Natural killer cell treated with Interleukin-12 subunit alpha and Interleukin-12 subunit beta and Interleukin-15 and Interleukin-18, amount 100 ng/mL, for 72 hours (primary cell): Measurements from ENCODE around the gene ARAP1. TPM values are rescaled to one million over a fixed set of nuclear protein-coding genes. Genes with fewer than 3 reads are reported as not detected.

ENCODE experiments used
- ATAC-seq, 2 donors: fragments of 150-1000 bp; cut with Tn5 transposase in 1 of 2; sonication (Bioruptor Pico), chemical (Tn5 transposase) in 1 of 2; 2 replicates each; pipeline ENCODE4 v1.10.0; 2021
- DNase-seq: peaks from one replicate; pipeline ENCODE4 v3.0.0; 2022; ENCODE audit warnings: low spot score
- H3K27ac Mint-ChIP-seq, 2 donors: 1 replicate in 1 of 2; 2 replicates in 1 of 2; pipeline ENCODE4 v1.8.0; 2022; ENCODE audit warnings: mixed read lengths in 2 of 2, mild to moderate bottlenecking in 1 of 2, moderate library complexity in 1 of 2
- H3K27me3 Mint-ChIP-seq, 2 donors: 1 replicate in 1 of 2; 2 replicates in 1 of 2; pipeline ENCODE4 v1.8.0; 2022; ENCODE audit warnings: mixed read lengths in 2 of 2
- H3K36me3 Mint-ChIP-seq: one replicate; pipeline ENCODE4 v1.8.0; 2022; ENCODE audit warnings: mixed read lengths
- H3K4me1 Mint-ChIP-seq, 2 donors: 1 replicate in 1 of 2; 2 replicates in 1 of 2; pipeline ENCODE4 v1.8.0; 2022; ENCODE audit warnings: low read depth in 2 of 2, mixed read lengths in 2 of 2, mild to moderate bottlenecking in 1 of 2
- H3K4me3 Mint-ChIP-seq: one replicate; pipeline ENCODE4 v1.8.0; 2022; ENCODE audit warnings: mixed read lengths
- H3K9me3 Mint-ChIP-seq: 2 replicates; pipeline ENCODE4 v1.8.0; 2022; ENCODE audit warnings: mixed read lengths
- total RNA-seq, 2 donors: library from RNA; stranded (reverse); gene quantifications; one replicate each; pipeline ENCODE4 v1.2.3, GENCODE V29; 2022

Gene ARAP1
- total RNA-seq, 2 donors from 2014 or later: 206 to 220 TPM

DNA sequence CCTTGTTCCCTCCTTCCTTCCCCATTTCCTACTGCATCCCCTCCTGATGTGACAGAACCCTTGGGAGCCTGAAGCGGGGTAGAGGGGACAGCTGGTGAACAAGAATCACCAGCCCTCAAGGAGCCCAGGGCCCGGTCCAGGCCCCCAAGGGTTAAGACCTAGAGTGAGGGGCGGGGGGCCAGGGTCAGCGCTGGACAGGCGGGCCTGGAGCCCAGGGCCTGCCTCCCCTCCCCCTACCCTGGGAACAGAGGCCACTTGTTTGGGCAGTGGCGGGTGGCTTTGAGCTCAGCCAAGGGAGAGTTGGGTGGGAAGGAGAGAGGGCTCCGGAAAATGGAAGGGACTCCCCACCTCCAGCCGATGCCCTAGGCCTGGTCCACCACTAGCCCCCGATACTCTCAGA lies 2.1 kb downstream of the ARAP1 start:
- Mint-ChIP-seq H3K27ac (peak overlapping the region; percentile 94 to 99), H3K9me3 (no peaks in the 10 kb centered on the region)

DNA sequence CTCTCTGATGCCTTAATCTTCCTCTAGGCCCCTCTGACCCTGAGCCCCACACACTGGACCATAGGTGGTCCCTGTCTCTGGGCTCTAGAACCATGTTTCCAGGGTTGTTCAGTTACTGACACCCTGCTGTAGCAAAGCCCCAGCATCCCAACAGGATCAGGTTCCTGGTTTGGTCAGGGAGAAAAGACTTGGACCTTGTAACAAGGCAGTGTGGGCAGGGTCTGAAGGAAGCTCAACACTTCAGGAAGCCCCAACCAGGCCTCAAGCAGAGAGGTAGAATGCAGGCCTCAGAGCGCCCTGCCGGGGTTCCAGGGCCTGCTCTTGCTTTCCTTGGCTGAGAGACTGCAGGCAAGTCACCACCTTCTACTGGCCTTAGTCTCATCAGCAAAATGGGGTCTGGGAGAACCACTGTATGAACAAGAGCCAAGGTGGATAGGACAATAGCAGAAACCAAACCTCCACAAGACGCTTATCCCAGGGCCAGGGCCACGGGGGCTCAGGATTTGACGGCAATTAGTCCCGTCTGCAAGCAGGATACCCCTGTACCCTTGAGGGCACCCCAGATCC lies 4.8 kb downstream of the ARAP1 start:
- H3K4me3 Mint-ChIP-seq: no peak overlapping the region
- no peaks in the 10 kb centered on the region for H3K9me3 Mint-ChIP-seq
- ATAC-seq (no peak), DNase-seq (no peak)
- H3K4me1 Mint-ChIP-seq: peaks cover 54 to 56% of the 10 kb centered on the region in 2 donors
- H3K36me3 Mint-ChIP-seq: no peaks in the 10 kb centered on the region
- peak overlapping the region; percentile 94 to 99 for H3K27ac Mint-ChIP-seq
- H3K27me3 Mint-ChIP-seq: no peaks in the 10 kb centered on the region

More for the DNA sequence above, 2.1 kb downstream of the ARAP1 start:
- Mint-ChIP-seq H3K27me3 (no peaks in the 10 kb centered on the region), H3K4me3 (peak overlapping the region; percentile 97), H3K36me3 (no peaks in the 10 kb centered on the region), H3K4me1 (peaks cover 42 to 44% of the 10 kb centered on the region in 2 donors)
- no peak for ATAC-seq
- no peak for DNase-seq

DNA sequence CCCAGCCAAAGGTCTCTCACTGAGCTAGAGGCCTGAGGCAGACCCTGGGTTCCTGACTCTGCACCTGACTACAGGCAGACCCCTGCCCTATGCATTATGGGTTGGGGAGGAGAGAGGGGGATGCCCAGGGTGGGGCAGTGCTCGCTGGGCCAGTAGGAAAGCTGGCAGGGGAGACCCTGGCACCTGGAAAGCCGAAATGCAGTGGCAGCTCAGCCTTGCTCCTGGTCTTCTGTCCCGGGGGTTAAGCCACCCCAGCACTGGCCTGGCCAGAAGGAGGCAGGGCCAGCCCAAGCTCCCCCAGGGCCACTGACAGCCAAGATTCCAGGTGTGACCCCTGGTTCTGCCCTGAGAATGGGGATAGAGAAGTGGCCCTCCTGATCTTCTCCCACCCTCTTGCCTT lies 5.4 kb downstream of the ARAP1 start:
- no peaks in the 10 kb centered on the region for H3K9me3 Mint-ChIP-seq
- H3K4me3 Mint-ChIP-seq: no peak overlapping the region
- peak overlapping the region; percentile 94 to 99 for H3K27ac Mint-ChIP-seq
- DNase-seq (no peak), ATAC-seq (no peak)
- no peaks in the 10 kb centered on the region for H3K27me3 Mint-ChIP-seq
- H3K36me3 Mint-ChIP-seq: no peaks in the 10 kb centered on the region
- H3K4me1 Mint-ChIP-seq: peaks cover 58 to 62% of the 10 kb centered on the region in 2 donors

DNA sequence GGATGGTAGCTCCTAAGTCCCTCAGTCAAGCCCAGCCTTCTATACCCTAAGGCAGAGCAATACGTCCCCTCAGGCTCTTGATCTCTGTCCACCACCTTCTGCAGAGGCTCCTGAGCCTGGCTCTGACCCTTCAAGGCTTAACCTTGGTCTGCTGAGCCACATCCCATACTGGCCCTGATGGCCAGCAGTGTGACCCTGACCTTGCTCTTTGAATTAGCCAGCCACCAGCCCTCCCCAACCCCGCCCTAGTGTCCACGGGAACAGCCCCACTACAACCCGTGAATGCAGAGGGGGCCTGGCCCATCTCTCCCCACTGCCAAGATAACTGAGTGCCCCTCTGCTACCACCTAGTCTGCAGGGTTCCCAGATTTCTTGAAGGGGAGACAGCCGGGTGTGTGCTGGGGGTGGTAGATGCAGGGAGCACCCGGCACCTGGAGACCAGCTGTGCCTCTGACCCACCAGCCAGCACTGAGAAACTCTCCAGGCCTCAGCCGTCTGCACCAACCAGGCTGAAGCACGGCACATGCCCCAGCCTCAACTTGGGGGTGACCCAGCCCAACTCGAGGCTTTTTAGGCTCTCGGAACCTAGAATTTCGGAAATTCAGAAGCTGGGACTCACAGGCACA lies 6.2 kb downstream of the ARAP1 start:
- Mint-ChIP-seq H3K4me1 (peaks cover 61 to 66% of the 10 kb centered on the region in 2 donors), H3K27me3 (no peaks in the 10 kb centered on the region), H3K4me3 (no peak overlapping the region), H3K27ac (peak overlapping the region in 1 of 2 donors; percentile 45), H3K36me3 (no peaks in the 10 kb centered on the region), H3K9me3 (no peaks in the 10 kb centered on the region)
- no peak for ATAC-seq
- no peak for DNase-seq

DNA sequence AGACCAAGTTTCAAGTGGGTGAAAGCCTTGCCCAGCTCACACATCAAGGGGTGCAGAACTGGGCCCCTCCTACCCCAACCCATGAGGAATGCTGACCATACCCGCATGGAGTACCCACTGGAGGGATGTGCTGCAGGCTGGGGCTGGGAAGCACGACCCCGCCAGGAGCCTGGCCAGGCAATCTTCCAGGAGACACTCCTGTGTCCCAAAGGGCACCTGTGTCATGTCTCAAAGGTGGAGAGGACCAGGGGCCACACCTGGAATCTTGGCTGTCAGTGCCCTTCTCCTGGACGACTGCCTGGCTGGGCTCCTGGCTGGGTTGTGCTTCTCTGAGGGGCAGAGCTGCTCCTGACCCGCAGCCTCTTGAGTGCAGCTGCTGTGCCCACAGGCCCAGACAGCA lies 6.7 kb downstream of the ARAP1 start:
- no peaks in the 10 kb centered on the region for H3K36me3 Mint-ChIP-seq
- peaks cover 61 to 64% of the 10 kb centered on the region in 2 donors for H3K4me1 Mint-ChIP-seq
- ATAC-seq (no peak), DNase-seq (no peak)
- H3K27me3 Mint-ChIP-seq: no peaks in the 10 kb centered on the region
- no peaks in the 10 kb centered on the region for H3K9me3 Mint-ChIP-seq
- H3K4me3 Mint-ChIP-seq: no peak overlapping the region
- peak overlapping the region in 1 of 2 donors; percentile 45 for H3K27ac Mint-ChIP-seq

DNA sequence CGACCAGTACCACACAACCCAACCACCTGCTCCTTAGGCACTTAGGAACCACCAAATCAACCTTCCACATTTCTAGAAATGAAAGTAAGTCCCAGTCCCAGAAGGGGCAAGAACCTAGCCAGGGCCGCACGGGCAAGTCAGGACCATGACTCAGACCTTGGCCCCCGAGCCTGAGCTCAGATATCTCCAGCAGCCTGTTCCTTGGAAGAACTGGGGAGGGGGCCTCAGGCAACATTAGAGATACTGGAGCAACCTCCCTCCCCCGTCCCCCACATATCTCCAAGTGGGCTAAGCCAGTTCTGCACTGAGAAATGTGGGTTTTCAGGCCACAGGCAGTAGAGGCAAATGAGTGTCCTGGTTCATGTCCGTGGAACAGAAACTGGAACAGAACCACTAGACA lies 7.7 kb downstream of the ARAP1 start:
- Mint-ChIP-seq H3K4me3 (peak overlapping the region; percentile 82), H3K9me3 (no peaks in the 10 kb centered on the region), H3K27ac (peak overlapping the region; percentile 95 to 96), H3K27me3 (no peaks in the 10 kb centered on the region), H3K4me1 (peaks cover 61 to 67% of the 10 kb centered on the region in 2 donors), H3K36me3 (no peaks in the 10 kb centered on the region)
- no peak for ATAC-seq
- DNase-seq: no peak

DNA sequence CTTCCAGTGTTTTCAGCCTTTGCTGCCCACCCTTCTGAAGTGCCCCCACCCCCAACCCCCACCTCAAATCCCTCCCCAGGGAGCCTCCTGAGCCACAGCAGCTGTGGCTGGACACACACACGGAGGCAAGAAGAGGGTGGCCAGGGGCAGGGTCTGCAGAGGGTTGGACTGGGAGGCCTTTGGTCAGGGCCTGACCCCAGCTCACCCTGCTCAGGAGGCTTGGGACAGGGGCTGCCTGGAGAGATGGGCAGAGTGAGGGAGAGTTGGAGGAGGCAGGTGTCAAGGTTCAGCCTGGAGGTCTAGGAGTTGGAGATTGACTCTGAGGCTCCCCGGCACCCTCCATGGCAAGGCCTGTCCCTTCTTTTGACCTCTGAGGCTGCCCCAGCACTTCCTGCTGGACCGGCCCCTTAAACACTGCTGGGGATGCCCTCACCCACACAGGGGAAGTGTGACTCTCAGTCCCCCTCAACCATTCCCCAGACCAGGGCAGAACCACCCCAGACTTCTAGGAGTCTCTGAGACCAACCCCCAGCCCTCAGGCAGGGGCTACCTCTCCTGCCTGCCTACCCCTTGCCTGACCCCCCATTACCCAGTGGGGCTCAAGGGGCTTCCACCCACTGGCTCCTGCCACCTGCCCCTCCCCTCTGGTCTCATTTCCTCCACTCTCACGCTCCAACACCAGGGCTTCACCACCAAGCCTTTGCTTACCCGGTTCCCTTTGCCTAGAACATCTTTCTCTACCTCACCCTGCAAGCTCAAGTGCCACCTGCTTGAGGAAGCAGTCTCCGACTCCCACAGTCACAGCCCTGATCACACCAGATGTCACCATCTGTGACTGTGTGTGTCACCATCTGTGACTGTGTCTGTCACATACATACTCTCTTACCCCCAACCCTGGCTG lies 8.6 kb downstream of the ARAP1 start:
- Mint-ChIP-seq H3K27ac (peak overlapping the region; percentile 95 to 96), H3K9me3 (no peaks in the 10 kb centered on the region), H3K4me3 (peak overlapping the region; percentile 82), H3K36me3 (no peaks in the 10 kb centered on the region), H3K27me3 (no peaks in the 10 kb centered on the region), H3K4me1 (peaks cover 61 to 66% of the 10 kb centered on the region in 2 donors)
- DNase-seq: no peak
- ATAC-seq: peak; percentile 74

DNA sequence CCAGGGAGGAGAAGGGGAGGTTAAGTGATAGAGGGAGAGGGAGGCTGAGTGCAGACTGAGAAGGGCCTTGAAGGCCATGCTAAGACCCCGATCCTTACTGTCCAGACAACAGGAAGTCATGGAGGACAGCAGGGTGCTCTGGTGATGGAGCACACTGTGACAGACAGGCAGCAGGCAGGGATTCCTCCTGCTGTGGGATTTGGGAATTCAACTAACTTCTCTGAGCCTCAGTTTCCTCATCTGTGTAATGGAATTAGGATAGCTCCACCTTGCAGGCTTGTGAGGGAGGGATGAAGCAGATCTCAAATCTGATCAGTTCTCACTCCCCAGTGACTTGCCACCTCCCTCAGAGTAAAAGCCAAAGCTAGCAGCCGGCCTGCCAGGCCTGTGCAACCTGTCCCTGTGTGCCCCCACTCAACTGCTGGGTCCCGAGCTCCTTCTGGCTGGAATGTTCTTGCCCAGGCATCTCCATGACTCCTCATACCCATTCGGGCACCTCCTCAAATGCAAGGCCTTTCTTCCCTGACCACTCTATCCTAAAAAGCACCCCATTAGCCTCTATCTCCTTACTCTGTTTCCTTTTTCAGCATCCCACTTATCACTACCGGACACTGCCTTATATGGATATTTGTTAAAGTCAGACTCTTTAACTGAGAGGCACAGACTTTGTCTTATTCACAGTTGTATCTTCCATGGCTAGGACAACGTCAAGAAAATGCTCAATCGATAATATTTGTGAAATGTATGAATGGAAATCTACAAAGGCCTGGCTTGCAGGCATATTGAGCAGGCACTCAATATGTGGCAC lies 9.5 kb downstream of the ARAP1 start:
- Mint-ChIP-seq H3K4me3 (peak overlapping the region; percentile 84), H3K27ac (peak overlapping the region; percentile 95 to 96)

DNA sequence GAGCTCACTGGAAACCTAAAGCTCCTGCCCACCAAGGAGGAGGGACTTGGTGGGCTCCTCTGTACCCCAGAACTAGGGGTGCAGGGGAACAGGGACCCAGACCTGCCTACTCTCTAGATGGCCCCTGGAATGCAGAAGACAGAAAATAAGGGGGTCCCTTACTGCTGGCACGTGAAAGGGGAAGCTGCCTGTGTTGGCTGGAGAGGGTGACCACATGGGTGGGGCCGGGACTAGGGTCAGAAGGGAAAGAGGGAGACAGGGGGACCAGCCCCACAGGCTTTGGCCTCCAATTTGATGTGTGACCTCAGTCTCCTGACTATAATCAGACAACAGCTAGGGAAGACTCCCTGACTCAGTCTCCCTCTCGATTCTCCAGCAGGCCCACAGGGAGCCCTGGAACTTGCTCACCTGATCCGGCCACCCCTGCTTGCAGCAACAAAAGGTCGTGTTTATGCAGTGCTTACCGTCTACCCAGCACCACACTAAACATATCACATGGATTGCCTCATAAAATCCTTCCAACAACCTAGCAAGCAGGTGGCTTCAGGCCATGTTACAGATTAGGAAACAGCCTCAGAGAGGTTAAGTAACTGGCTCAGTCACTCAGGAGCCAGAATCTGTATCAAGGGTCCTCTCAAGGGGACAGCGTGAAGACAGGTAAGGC lies 10.2 kb downstream of the ARAP1 start:
- no peaks in the 10 kb centered on the region for H3K9me3 Mint-ChIP-seq
- peak overlapping the region; percentile 95 to 96 for H3K27ac Mint-ChIP-seq
- peak overlapping the region; percentile 84 for H3K4me3 Mint-ChIP-seq
- no peaks in the 10 kb centered on the region for H3K27me3 Mint-ChIP-seq
- DNase-seq (no peak), ATAC-seq (peak in 1 of 2 donors; percentile 11)
- peaks cover 71 to 73% of the 10 kb centered on the region in 2 donors for H3K4me1 Mint-ChIP-seq
- H3K36me3 Mint-ChIP-seq: no peaks in the 10 kb centered on the region

More for the DNA sequence above, 9.5 kb downstream of the ARAP1 start:
- Mint-ChIP-seq H3K9me3 (no peaks in the 10 kb centered on the region), H3K27me3 (no peaks in the 10 kb centered on the region), H3K4me1 (peaks cover 65 to 70% of the 10 kb centered on the region in 2 donors), H3K36me3 (no peaks in the 10 kb centered on the region)
- no peak for ATAC-seq
- no peak for DNase-seq

DNA sequence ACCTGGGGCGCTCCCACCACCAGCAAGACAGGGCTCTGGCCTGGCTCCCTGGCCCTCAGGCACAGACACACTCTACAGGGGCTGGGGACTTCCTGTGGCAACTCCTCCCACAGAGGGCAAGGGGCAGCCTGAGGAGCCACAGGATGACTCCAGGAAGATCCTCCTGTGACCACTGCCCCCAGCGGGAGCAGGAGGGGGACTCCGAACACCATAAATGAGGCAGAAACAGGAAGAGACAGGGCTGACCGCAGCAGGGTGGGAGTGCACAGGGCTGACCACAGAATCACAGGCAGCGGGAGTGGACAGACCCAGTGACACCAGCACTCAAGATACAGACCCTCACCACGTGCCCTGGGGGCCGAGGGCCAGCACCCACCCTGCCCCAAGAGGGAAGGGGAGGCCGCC lies 10.8 kb downstream of the ARAP1 start:
- peak; percentile 45 to 63 for ATAC-seq
- peak overlapping the region; percentile 95 to 96 for H3K27ac Mint-ChIP-seq
- peak; percentile 88 for DNase-seq
- H3K4me1 Mint-ChIP-seq: peaks cover 77 to 78% of the 10 kb centered on the region in 2 donors
- no peaks in the 10 kb centered on the region for H3K27me3 Mint-ChIP-seq
- peak overlapping the region; percentile 84 for H3K4me3 Mint-ChIP-seq
- H3K9me3 Mint-ChIP-seq: no peaks in the 10 kb centered on the region
- H3K36me3 Mint-ChIP-seq: no peaks in the 10 kb centered on the region

DNA sequence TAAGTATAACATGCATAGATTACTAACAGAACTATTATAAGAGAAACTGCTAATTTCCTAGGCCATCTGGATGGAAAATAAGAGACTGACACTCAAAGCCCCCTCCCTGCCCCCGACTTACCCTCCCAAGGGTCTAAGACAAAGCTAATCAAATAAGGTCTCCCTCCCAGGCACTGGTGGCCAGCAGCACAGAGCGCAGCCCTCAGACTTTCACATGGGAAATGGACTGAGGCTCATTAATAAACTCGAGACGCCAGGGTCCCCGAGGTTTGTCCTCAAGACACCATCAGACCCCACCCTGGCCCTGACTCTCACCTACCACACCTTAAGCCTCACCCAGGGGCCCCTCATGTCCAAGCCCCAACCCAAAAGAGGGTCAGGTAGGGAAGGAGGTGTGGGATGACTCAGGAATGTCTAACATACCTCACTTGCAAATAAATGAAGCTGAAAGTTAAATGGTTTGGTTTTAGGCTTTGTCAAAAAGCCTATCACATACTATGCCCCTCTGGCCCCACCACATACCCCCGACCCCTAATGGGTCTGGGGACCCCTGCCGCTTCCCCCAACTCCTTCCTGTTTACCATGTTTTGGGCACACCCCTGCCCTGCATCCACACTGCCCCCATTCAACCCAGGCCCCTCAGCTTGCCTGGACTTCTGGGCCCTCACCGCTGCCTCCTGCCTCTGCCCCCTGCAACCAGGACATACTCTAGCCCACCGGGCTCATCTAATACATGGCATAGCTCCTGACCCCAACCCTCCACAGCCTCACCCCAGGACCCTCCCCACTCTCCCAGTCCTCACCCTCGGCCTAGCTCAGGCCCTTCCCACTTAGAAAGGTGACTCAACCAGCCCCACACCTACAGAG lies 11.4 kb downstream of the ARAP1 start:
- DNase-seq: no peak
- ATAC-seq: no peak
- Mint-ChIP-seq H3K36me3 (no peaks in the 10 kb centered on the region), H3K4me3 (peak overlapping the region; percentile 84), H3K27ac (peak overlapping the region; percentile 95 to 96), H3K27me3 (no peaks in the 10 kb centered on the region), H3K9me3 (no peaks in the 10 kb centered on the region), H3K4me1 (peaks cover 80 to 81% of the 10 kb centered on the region in 2 donors)

DNA sequence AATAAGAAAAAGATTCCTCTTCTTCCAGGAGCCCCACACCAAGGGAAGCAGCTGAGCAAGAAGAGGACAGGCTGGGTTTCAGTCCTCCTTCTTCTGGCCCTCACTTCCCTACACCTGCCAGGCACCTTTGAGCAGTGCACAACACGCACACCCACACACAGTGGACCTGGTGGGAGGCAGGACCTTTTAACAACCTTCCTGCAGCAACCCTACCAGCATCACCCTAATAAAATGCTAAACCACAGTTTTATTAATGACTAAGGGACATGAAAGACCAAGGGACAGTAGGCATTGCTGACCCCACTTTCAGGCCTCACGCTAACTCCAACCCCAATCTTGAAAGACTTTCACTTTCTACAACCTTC lies 12.2 kb downstream of the ARAP1 start:
- ATAC-seq (no peak), DNase-seq (no peak)
- H3K9me3 Mint-ChIP-seq: no peaks in the 10 kb centered on the region
- H3K36me3 Mint-ChIP-seq: no peaks in the 10 kb centered on the region
- no peaks in the 10 kb centered on the region for H3K27me3 Mint-ChIP-seq
- peak overlapping the region; percentile 95 to 96 for H3K27ac Mint-ChIP-seq
- H3K4me1 Mint-ChIP-seq: peaks cover 81 to 85% of the 10 kb centered on the region in 2 donors
- peak overlapping the region; percentile 84 for H3K4me3 Mint-ChIP-seq
